ENCODE results near the gene SLC35B1.

The SLC35B1 gene

GRCh38 chr17:49670641-49671040 lies 37.1 kb downstream of the SLC35B1 start:
- Histone ChIP-seq H3K4me1 (ENCODE audit: control insufficient read depth, insufficient read depth, low read length) (no peaks in the 10 kb centered on the region), H3K27me3 (ENCODE audit: control insufficient read depth, insufficient read depth, low read length, poor library complexity, severe bottlenecking) (no peaks in the 10 kb centered on the region), H3K4me3 (ENCODE audit: insufficient read depth, low read depth, low read length) (no peak overlapping the region), H3K36me3 (ENCODE audit: control insufficient read depth, insufficient read depth, low read length) (no peaks in the 10 kb centered on the region), H3K27ac (ENCODE audit: insufficient read depth, low read depth, low read length, poor library complexity, severe bottlenecking) (no peak overlapping the region), H3K9me3 (ENCODE audit: control insufficient read depth, low read length) (no peaks in the 10 kb centered on the region)
- 92% methylated on average over 2 of the region's 4 CpGs; no CpG with 5 or more reads in 1 of the 2 experiments for WGBS, 2 experiments

DNA sequence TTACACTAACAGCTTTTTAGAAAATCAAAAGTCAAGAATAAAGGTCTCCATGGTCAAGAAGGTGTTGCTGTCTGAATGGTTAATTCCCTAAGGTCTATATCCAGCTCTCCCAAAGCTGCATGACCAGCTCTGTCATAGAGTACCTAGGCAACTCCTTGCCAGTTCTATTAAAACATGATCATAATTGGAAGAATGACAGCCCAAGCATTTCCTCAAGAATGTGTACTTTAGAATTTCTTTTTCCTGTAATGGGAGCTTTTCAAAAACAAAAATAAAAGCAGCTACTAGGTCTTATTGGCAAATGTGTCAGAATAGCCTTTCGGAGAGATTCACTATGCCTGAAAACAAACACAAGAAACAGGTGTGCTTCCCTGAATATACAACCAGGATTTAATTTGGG lies 37.8 kb downstream of the SLC35B1 start:
- Histone ChIP-seq H3K9me3 (ENCODE audit: control insufficient read depth, low read length) (no peaks in the 10 kb centered on the region), H3K4me1 (ENCODE audit: control insufficient read depth, insufficient read depth, low read length) (no peaks in the 10 kb centered on the region), H3K27me3 (ENCODE audit: control insufficient read depth, insufficient read depth, low read length, poor library complexity, severe bottlenecking) (no peaks in the 10 kb centered on the region), H3K36me3 (ENCODE audit: control insufficient read depth, insufficient read depth, low read length) (no peaks in the 10 kb centered on the region), H3K4me3 (ENCODE audit: insufficient read depth, low read depth, low read length) (no peak overlapping the region), H3K27ac (ENCODE audit: insufficient read depth, low read depth, low read length, poor library complexity, severe bottlenecking) (no peak overlapping the region)
- 100% methylated on average over 1 of the region's 1 CpG for WGBS, 2 experiments

DNA sequence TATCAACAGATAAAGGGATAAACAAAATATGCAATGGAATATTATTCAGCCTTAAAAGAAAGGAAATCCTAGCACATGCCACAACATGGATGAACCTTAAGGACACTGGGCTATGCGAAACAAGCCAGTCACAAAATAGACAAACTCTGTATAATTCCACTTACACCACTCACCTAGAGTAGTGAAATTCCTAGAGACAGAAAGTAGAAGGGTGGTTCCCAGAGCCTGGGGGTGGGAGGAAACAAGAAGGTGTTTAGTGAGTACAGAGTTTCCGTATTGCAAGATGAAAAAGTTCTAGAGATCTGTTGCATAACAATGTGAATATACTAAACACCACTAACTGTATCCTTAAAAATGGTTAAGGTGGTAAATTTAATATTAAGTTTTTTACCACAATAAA lies 39.9 kb downstream of the SLC35B1 start:
- Histone ChIP-seq H3K36me3 (ENCODE audit: control insufficient read depth, insufficient read depth, low read length) (no peaks in the 10 kb centered on the region), H3K27me3 (ENCODE audit: control insufficient read depth, insufficient read depth, low read length, poor library complexity, severe bottlenecking) (no peaks in the 10 kb centered on the region), H3K9me3 (ENCODE audit: control insufficient read depth, low read length) (no peaks in the 10 kb centered on the region), H3K4me1 (ENCODE audit: control insufficient read depth, insufficient read depth, low read length) (no peaks in the 10 kb centered on the region), H3K4me3 (ENCODE audit: insufficient read depth, low read depth, low read length) (no peak overlapping the region), H3K27ac (ENCODE audit: insufficient read depth, low read depth, low read length, poor library complexity, severe bottlenecking) (no peak overlapping the region)
- WGBS, 2 experiments = 100% methylated on average over 2 of the region's 2 CpGs

- no peaks in the 10 kb centered on the region for H3K4me1 ChIP-seq (ENCODE audit: control insufficient read depth, insufficient read depth, low read length)
- no peaks in the 10 kb centered on the region for H3K27me3 ChIP-seq (ENCODE audit: control insufficient read depth, insufficient read depth, low read length, poor library complexity, severe bottlenecking)
- H3K4me3 ChIP-seq (ENCODE audit: insufficient read depth, low read depth, low read length) = no peak overlapping the region
- H3K9me3 ChIP-seq (ENCODE audit: control insufficient read depth, low read length) = no peaks in the 10 kb centered on the region
- no peak overlapping the region for H3K27ac ChIP-seq (ENCODE audit: insufficient read depth, low read depth, low read length, poor library complexity, severe bottlenecking)
- H3K36me3 ChIP-seq (ENCODE audit: control insufficient read depth, insufficient read depth, low read length) = no peaks in the 10 kb centered on the region
- WGBS, 2 experiments = 90 to 96% methylated on average over 2 to 3 of the region's 3 CpGs
Measured at GRCh38 chr17:49664706-49665211, 43.0 kb downstream of the SLC35B1 start.

GRCh38 chr17:49659661-49660382 lies 47.9 kb downstream of the SLC35B1 start:
- H3K27ac ChIP-seq (ENCODE audit: insufficient read depth, low read depth, low read length, poor library complexity, severe bottlenecking) = no peak overlapping the region
- no peaks in the 10 kb centered on the region for H3K27me3 ChIP-seq (ENCODE audit: control insufficient read depth, insufficient read depth, low read length, poor library complexity, severe bottlenecking)
- H3K4me3 ChIP-seq (ENCODE audit: insufficient read depth, low read depth, low read length) = no peak overlapping the region
- WGBS, 2 experiments = 94 to 97% methylated on average over 3 of the region's 3 CpGs
- no peaks in the 10 kb centered on the region for H3K36me3 ChIP-seq (ENCODE audit: control insufficient read depth, insufficient read depth, low read length)
- H3K4me1 ChIP-seq (ENCODE audit: control insufficient read depth, insufficient read depth, low read length) = no peaks in the 10 kb centered on the region
- no peaks in the 10 kb centered on the region for H3K9me3 ChIP-seq (ENCODE audit: control insufficient read depth, low read length)

DNA sequence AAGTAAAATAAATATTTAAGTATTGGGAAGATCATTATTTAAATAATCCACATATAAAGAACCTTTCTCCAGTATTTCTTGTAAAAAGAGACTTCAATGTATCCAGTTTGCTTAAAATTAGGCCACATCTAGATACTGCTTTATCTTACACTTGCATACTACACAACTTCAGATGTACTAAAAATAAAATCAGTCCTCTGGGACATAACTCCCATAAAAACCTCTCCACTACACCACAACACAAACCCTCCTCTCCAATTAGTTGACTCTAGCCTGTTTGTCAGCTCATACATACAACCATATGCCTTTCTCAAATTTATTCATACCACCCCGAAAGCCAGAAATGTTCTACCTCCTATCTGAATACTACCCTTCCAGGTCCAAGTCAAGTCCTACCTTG lies 51.5 kb downstream of the SLC35B1 start:
- Histone ChIP-seq H3K4me3 (ENCODE audit: insufficient read depth, low read depth, low read length) (no peak overlapping the region), H3K9me3 (ENCODE audit: control insufficient read depth, low read length) (no peaks in the 10 kb centered on the region), H3K27ac (ENCODE audit: insufficient read depth, low read depth, low read length, poor library complexity, severe bottlenecking) (no peak overlapping the region), H3K27me3 (ENCODE audit: control insufficient read depth, insufficient read depth, low read length, poor library complexity, severe bottlenecking) (no peaks in the 10 kb centered on the region), H3K36me3 (ENCODE audit: control insufficient read depth, insufficient read depth, low read length) (no peaks in the 10 kb centered on the region), H3K4me1 (ENCODE audit: control insufficient read depth, insufficient read depth, low read length) (no peaks in the 10 kb centered on the region)
- WGBS, 2 experiments = 91 to 98% methylated on average over 1 of the region's 1 CpG

Measured in ectodermal cell (in vitro differentiated cells).